ENCODE measurements around the gene ABHD10. TPM values are rescaled to one million over a fixed set of nuclear protein-coding genes. Genes with fewer than 3 reads are reported as not detected.

Gene ABHD10
- polyA plus RNA-seq, 4 donors = 10.0 to 32.9 (median 15.3) TPM

GRCh38 chr3:111943533-111943932 is 35.3 kb upstream of the ABHD10 start:
- Histone ChIP-seq H3K27me3 (ENCODE audit: control insufficient read depth in 3 of 3, insufficient read depth in 3 of 3, low read length in 3 of 3) (no peaks in the 10 kb centered on the region), H3K36me3 (ENCODE audit: control insufficient read depth in 3 of 3, insufficient read depth in 2 of 3, low read depth in 1 of 3, low read length in 3 of 3) (peaks cover 0 to 2% (median 0%) of the 10 kb centered on the region in 3 donors), H3K9me3 (ENCODE audit: control insufficient read depth in 2 of 2, insufficient read depth in 1 of 2, low read depth in 1 of 2, low read length in 1 of 2) (no peaks in the 10 kb centered on the region), H3K4me1 (ENCODE audit: control insufficient read depth in 3 of 3, insufficient read depth in 2 of 3, low read depth in 1 of 3, low read length in 2 of 3) (no peaks in the 10 kb centered on the region), H3K4me3 (ENCODE audit: low read depth in 1 of 3, low read length in 3 of 3) (no peak overlapping the region), H3K27ac (ENCODE audit: low read depth in 1 of 3, low read length in 2 of 3) (no peak overlapping the region)
- peak; percentile 10 for FAIRE-seq
- DNase-seq = no peak
- 75 to 93% (median 91%) methylated on average over 2 of the region's 2 CpGs for WGBS, 3 donors

- FAIRE-seq = no peak
- Histone ChIP-seq H3K36me3 (ENCODE audit: control insufficient read depth in 3 of 3, insufficient read depth in 2 of 3, low read depth in 1 of 3, low read length in 3 of 3) (peaks cover 0 to 5% (median 0%) of the 10 kb centered on the region in 3 donors), H3K4me3 (ENCODE audit: low read depth in 1 of 3, low read length in 3 of 3) (no peak overlapping the region), H3K27me3 (ENCODE audit: control insufficient read depth in 3 of 3, insufficient read depth in 3 of 3, low read length in 3 of 3) (no peaks in the 10 kb centered on the region), H3K27ac (ENCODE audit: low read depth in 1 of 3, low read length in 2 of 3) (no peak overlapping the region), H3K9me3 (ENCODE audit: control insufficient read depth in 2 of 2, insufficient read depth in 1 of 2, low read depth in 1 of 2, low read length in 1 of 2) (no peaks in the 10 kb centered on the region), H3K4me1 (ENCODE audit: control insufficient read depth in 3 of 3, insufficient read depth in 2 of 3, low read depth in 1 of 3, low read length in 2 of 3) (no peaks in the 10 kb centered on the region)
- 89 to 98% (median 91%) methylated on average over 4 of the region's 4 CpGs for WGBS, 3 donors
- DNase-seq = no peak
Measured at GRCh38 chr3:111944372-111944771, 34.5 kb upstream of the ABHD10 start.

GRCh38 chr3:111947231-111947630 is 31.6 kb upstream of the ABHD10 start:
- FAIRE-seq (no peak), DNase-seq (no peak)
- no peaks in the 10 kb centered on the region for H3K4me1 ChIP-seq (ENCODE audit: control insufficient read depth in 3 of 3, insufficient read depth in 2 of 3, low read depth in 1 of 3, low read length in 2 of 3)
- peaks cover 0 to 3% (median 0%) of the 10 kb centered on the region in 3 donors for H3K36me3 ChIP-seq (ENCODE audit: control insufficient read depth in 3 of 3, insufficient read depth in 2 of 3, low read depth in 1 of 3, low read length in 3 of 3)
- WGBS, 3 donors = 14 to 41% (median 23%) methylated on average over 1 of the region's 1 CpG
- H3K27me3 ChIP-seq (ENCODE audit: control insufficient read depth in 3 of 3, insufficient read depth in 3 of 3, low read length in 3 of 3) = no peaks in the 10 kb centered on the region
- H3K9me3 ChIP-seq (ENCODE audit: control insufficient read depth in 2 of 2, insufficient read depth in 1 of 2, low read depth in 1 of 2, low read length in 1 of 2) = no peaks in the 10 kb centered on the region
- no peak overlapping the region for H3K4me3 ChIP-seq (ENCODE audit: low read depth in 1 of 3, low read length in 3 of 3)
- no peak overlapping the region for H3K27ac ChIP-seq (ENCODE audit: low read depth in 1 of 3, low read length in 2 of 3)

DNA sequence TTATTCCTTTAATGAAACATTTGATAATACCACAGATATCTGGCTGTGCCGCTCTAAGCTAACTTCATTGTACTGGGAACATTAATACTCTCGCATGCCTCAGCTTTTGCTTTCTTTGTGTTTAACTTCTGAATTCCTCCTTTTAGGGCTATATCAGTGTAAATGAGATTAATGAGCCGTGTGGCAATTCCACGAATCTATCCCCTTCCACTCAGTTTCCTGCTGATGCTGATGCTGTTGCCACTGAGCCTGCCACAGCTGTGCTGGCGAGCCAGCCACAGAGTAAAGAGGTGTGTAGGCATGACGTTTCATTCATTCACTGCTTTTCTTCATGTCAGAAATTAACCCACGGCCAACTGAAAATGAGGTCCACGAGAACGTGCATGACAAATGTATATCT is 30.0 kb upstream of the ABHD10 start:
- H3K4me1 ChIP-seq (ENCODE audit: control insufficient read depth in 3 of 3, insufficient read depth in 2 of 3, low read depth in 1 of 3, low read length in 2 of 3) = no peaks in the 10 kb centered on the region
- no peak overlapping the region for H3K27ac ChIP-seq (ENCODE audit: low read depth in 1 of 3, low read length in 2 of 3)
- no peaks in the 10 kb centered on the region for H3K9me3 ChIP-seq (ENCODE audit: control insufficient read depth in 2 of 2, insufficient read depth in 1 of 2, low read depth in 1 of 2, low read length in 1 of 2)
- DNase-seq = no peak
- H3K4me3 ChIP-seq (ENCODE audit: low read depth in 1 of 3, low read length in 3 of 3) = no peak overlapping the region
- H3K27me3 ChIP-seq (ENCODE audit: control insufficient read depth in 3 of 3, insufficient read depth in 3 of 3, low read length in 3 of 3) = no peaks in the 10 kb centered on the region
- H3K36me3 ChIP-seq (ENCODE audit: control insufficient read depth in 3 of 3, insufficient read depth in 2 of 3, low read depth in 1 of 3, low read length in 3 of 3) = peaks cover 0 to 10% (median 0%) of the 10 kb centered on the region in 3 donors
- no peak for FAIRE-seq
- 87 to 91% (median 90%) methylated on average over 9 of the region's 9 CpGs for whole genome bisulfite sequencing, 3 donors

DNA sequence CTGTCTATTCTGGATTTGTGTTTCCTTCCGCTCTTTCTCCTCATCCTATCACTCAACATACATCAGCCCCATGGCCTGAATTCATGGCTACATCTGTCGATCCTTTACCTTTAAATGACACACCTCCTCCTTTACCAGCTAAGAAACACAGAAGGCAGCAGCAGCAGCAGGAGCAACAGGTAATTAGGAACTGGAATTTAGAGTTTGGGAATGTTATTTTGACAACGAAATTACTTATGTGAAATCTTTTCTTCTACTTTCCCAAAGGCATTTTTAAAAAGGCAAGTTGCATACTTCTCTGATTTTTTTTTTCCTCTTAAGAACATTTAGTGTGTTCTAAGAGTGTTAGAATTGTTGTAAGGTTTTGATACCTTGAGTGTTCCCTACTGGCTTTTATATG is 29.1 kb upstream of the ABHD10 start:
- H3K27ac ChIP-seq (ENCODE audit: low read depth in 1 of 3, low read length in 2 of 3) = no peak overlapping the region
- H3K4me3 ChIP-seq (ENCODE audit: low read depth in 1 of 3, low read length in 3 of 3) = no peak overlapping the region
- 80 to 87% (median 87%) methylated on average over 3 of the region's 3 CpGs for WGBS, 3 donors
- DNase-seq = no peak
- H3K36me3 ChIP-seq (ENCODE audit: control insufficient read depth in 3 of 3, insufficient read depth in 2 of 3, low read depth in 1 of 3, low read length in 3 of 3) = peaks cover 0 to 10% (median 0%) of the 10 kb centered on the region in 3 donors
- FAIRE-seq = no peak
- H3K27me3 ChIP-seq (ENCODE audit: control insufficient read depth in 3 of 3, insufficient read depth in 3 of 3, low read length in 3 of 3) = no peaks in the 10 kb centered on the region
- H3K9me3 ChIP-seq (ENCODE audit: control insufficient read depth in 2 of 2, insufficient read depth in 1 of 2, low read depth in 1 of 2, low read length in 1 of 2) = no peaks in the 10 kb centered on the region
- H3K4me1 ChIP-seq (ENCODE audit: control insufficient read depth in 3 of 3, insufficient read depth in 2 of 3, low read depth in 1 of 3, low read length in 2 of 3) = no peaks in the 10 kb centered on the region

GRCh38 chr3:111951032-111951431 is 27.8 kb upstream of the ABHD10 start:
- Histone ChIP-seq H3K9me3 (ENCODE audit: control insufficient read depth in 2 of 2, insufficient read depth in 1 of 2, low read depth in 1 of 2, low read length in 1 of 2) (no peaks in the 10 kb centered on the region), H3K27ac (ENCODE audit: low read depth in 1 of 3, low read length in 2 of 3) (no peak overlapping the region), H3K36me3 (ENCODE audit: control insufficient read depth in 3 of 3, insufficient read depth in 2 of 3, low read depth in 1 of 3, low read length in 3 of 3) (peaks cover 0 to 10% (median 0%) of the 10 kb centered on the region in 3 donors), H3K4me3 (ENCODE audit: low read depth in 1 of 3, low read length in 3 of 3) (no peak overlapping the region), H3K4me1 (ENCODE audit: control insufficient read depth in 3 of 3, insufficient read depth in 2 of 3, low read depth in 1 of 3, low read length in 2 of 3) (no peaks in the 10 kb centered on the region), H3K27me3 (ENCODE audit: control insufficient read depth in 3 of 3, insufficient read depth in 3 of 3, low read length in 3 of 3) (no peaks in the 10 kb centered on the region)
- DNase-seq = no peak
- FAIRE-seq = no peak
- WGBS, 3 donors = 87 to 96% (median 95%) methylated on average over 2 of the region's 2 CpGs

- Histone ChIP-seq H3K27ac (ENCODE audit: low read depth in 1 of 3, low read length in 2 of 3) (no peak overlapping the region), H3K4me3 (ENCODE audit: low read depth in 1 of 3, low read length in 3 of 3) (no peak overlapping the region), H3K36me3 (ENCODE audit: control insufficient read depth in 3 of 3, insufficient read depth in 2 of 3, low read depth in 1 of 3, low read length in 3 of 3) (peaks cover 0 to 10% (median 0%) of the 10 kb centered on the region in 3 donors), H3K9me3 (ENCODE audit: control insufficient read depth in 2 of 2, insufficient read depth in 1 of 2, low read depth in 1 of 2, low read length in 1 of 2) (no peaks in the 10 kb centered on the region), H3K27me3 (ENCODE audit: control insufficient read depth in 3 of 3, insufficient read depth in 3 of 3, low read length in 3 of 3) (no peaks in the 10 kb centered on the region), H3K4me1 (ENCODE audit: control insufficient read depth in 3 of 3, insufficient read depth in 2 of 3, low read depth in 1 of 3, low read length in 2 of 3) (no peaks in the 10 kb centered on the region)
- 92 to 96% (median 93%) methylated on average over 5 of the region's 5 CpGs for WGBS, 3 donors
- FAIRE-seq = no peak
- DNase-seq = no peak
Measured at GRCh38 chr3:111952086-111952485, 26.7 kb upstream of the ABHD10 start.

DNA sequence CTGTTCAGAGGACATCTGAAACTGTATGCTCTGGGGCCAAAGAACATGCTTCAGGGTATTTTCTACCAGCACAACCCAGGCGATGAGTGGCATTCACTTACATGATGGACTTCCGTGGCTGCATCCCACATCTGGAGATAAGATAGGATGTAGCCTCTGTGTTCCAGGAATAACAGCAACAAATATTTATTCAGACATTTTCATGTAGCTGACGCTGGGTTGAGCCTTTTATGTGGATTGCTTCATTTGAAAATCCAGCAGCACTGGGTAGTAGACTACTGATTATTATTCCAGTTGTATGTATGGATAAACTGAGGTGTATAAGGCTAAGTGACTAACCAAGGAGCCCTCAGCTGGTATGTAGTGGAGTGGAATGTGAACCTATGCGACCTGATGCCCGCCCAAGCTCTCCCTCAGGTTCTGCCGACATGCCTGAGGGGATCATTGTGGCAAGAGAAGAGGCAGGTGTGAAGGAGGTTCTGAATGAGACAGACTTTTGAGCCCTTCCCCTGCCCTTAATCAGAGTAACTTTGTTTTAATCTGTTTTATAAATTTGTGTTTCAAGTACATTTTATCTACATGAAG is 25.9 kb upstream of the ABHD10 start:
- DNase-seq (no peak), FAIRE-seq (no peak)
- Histone ChIP-seq H3K4me3 (ENCODE audit: low read depth in 1 of 3, low read length in 3 of 3) (no peak overlapping the region), H3K27ac (ENCODE audit: low read depth in 1 of 3, low read length in 2 of 3) (no peak overlapping the region), H3K9me3 (ENCODE audit: control insufficient read depth in 2 of 2, insufficient read depth in 1 of 2, low read depth in 1 of 2, low read length in 1 of 2) (no peaks in the 10 kb centered on the region), H3K36me3 (ENCODE audit: control insufficient read depth in 3 of 3, insufficient read depth in 2 of 3, low read depth in 1 of 3, low read length in 3 of 3) (peaks cover 0 to 10% (median 0%) of the 10 kb centered on the region in 3 donors), H3K27me3 (ENCODE audit: control insufficient read depth in 3 of 3, insufficient read depth in 3 of 3, low read length in 3 of 3) (no peaks in the 10 kb centered on the region), H3K4me1 (ENCODE audit: control insufficient read depth in 3 of 3, insufficient read depth in 2 of 3, low read depth in 1 of 3, low read length in 2 of 3) (no peaks in the 10 kb centered on the region)
- 88 to 92% (median 91%) methylated on average over 6 of the region's 6 CpGs for WGBS, 3 donors
